Thoracic aorta (tissue), 2 donors: Measurements from ENCODE around the gene PTCD2. TPM values are rescaled to one million over a fixed set of nuclear protein-coding genes. Genes with fewer than 3 reads are reported as not detected.

Experiments
- ATAC-seq: fragments of 150-250 bp; one replicate; pipeline ENCODE4 v1.8.0; 2017; ENCODE audit warnings: low read depth; ENCODE audit not compliant: insufficient number of reproducible peaks, low FRiP score
- DNase-seq: peaks from one replicate; pipeline ENCODE4 v3.0.0-alpha.2; 2020; ENCODE audit warnings: low spot score
- H3K27ac ChIP-seq, 2 donors: fragments of 200-600 bp; sonication (generic); 1 replicate in 1 of 2; 2 replicates in 1 of 2; pipeline ENCODE4 v1.5.1; 2016; ENCODE audit warnings: mild to moderate bottlenecking in 2 of 2, moderate library complexity in 2 of 2
- H3K27me3 ChIP-seq: fragments of 200-600 bp; sonication (generic); replicated peaks from 2 replicates; pipeline ENCODE4 v1.6.0; 2016; ENCODE audit warnings: mild to moderate bottlenecking; ENCODE audit not compliant: insufficient read depth
- H3K36me3 ChIP-seq: fragments of 200-600 bp; sonication (generic); one replicate; pipeline ENCODE4 v1.5.1; 2016
- H3K4me1 ChIP-seq, 2 donors: fragments of 200-600 bp; sonication (generic); 1 replicate in 1 of 2; 2 replicates in 1 of 2; pipeline versions ENCODE4 v1.5.1 to v1.6.0; 2016; ENCODE audit warnings: low read depth in 2 of 2, mild to moderate bottlenecking in 1 of 2; ENCODE audit not compliant: control insufficient read depth in 1 of 2
- H3K4me3 ChIP-seq: fragments of 200-600 bp; sonication (generic); 2 replicates; pipeline ENCODE4 v1.5.1; 2016; ENCODE audit warnings: mild to moderate bottlenecking
- H3K9me3 ChIP-seq: fragments of 200-600 bp; sonication (generic); 2 replicates; pipeline ENCODE4 v1.5.1; 2016
- CTCF ChIP-seq: fragments of 200-600 bp; sonication (generic); IDR thresholded peaks from one replicate; pipeline ENCODE4 v1.5.1; 2019; ENCODE audit warnings: antibody characterized with exemption
- total RNA-seq, 2 donors: library from RNA; depleted of rRNA; stranded (reverse); fragments of >200 nt; gene quantifications; one replicate each; pipeline versions ENCODE4 v1.1.0 to v1.2.3, GENCODE V29; 2016

The PTCD2 gene
- total RNA-seq, 2 donors from 2014 or later = 2.8 to 5.3 TPM

- DNase-seq (no peak), ATAC-seq (peak; percentile 64)
- peak overlapping the region in 1 of 2 donors; percentile 58 for H3K27ac ChIP-seq
- H3K4me1 ChIP-seq = peaks cover 17 to 38% of the 10 kb centered on the region in 2 donors
- H3K36me3 ChIP-seq = no peaks in the 10 kb centered on the region
- H3K9me3 ChIP-seq = no peaks in the 10 kb centered on the region
- TF ChIP-seq CTCF = no peak
- H3K27me3 ChIP-seq = no peaks in the 10 kb centered on the region
- no peak overlapping the region for H3K4me3 ChIP-seq
Measured at GRCh38 chr5:72377910-72378638, 57.9 kb downstream of the PTCD2 start.

GRCh38 chr5:72378639-72379289 lies 58.6 kb downstream of the PTCD2 start:
- peak overlapping the region in 1 of 2 donors; percentile 58 for H3K27ac ChIP-seq
- DNase-seq (peak; percentile 50), ATAC-seq (peak; percentile 71)
- H3K4me1 ChIP-seq = peaks cover 24 to 45% of the 10 kb centered on the region in 2 donors
- H3K36me3 ChIP-seq = no peaks in the 10 kb centered on the region
- TF ChIP-seq CTCF = no peak
- H3K27me3 ChIP-seq = no peaks in the 10 kb centered on the region
- no peak overlapping the region for H3K4me3 ChIP-seq
- H3K9me3 ChIP-seq = no peaks in the 10 kb centered on the region

- peaks cover 26 to 56% of the 10 kb centered on the region in 2 donors for H3K4me1 ChIP-seq
Measured at GRCh38 chr5:72379936-72380335, 59.8 kb downstream of the PTCD2 start.

GRCh38 chr5:72380492-72381274 lies 60.5 kb downstream of the PTCD2 start:
- no peak for DNase-seq
- no peak for TF ChIP-seq CTCF
- Histone ChIP-seq H3K4me1 (peaks cover 26 to 56% of the 10 kb centered on the region in 2 donors), H3K36me3 (no peaks in the 10 kb centered on the region), H3K4me3 (no peak overlapping the region), H3K9me3 (no peaks in the 10 kb centered on the region), H3K27ac (peak overlapping the region; percentile 20 to 29), H3K27me3 (no peaks in the 10 kb centered on the region)
- no peak for ATAC-seq

More at GRCh38 chr5:72379936-72380335, 59.8 kb downstream of the PTCD2 start:
- Histone ChIP-seq H3K27me3 (no peaks in the 10 kb centered on the region), H3K36me3 (no peaks in the 10 kb centered on the region), H3K9me3 (no peaks in the 10 kb centered on the region), H3K4me3 (no peak overlapping the region), H3K27ac (peak overlapping the region in 1 of 2 donors; percentile 20)
- ATAC-seq (no peak), DNase-seq (no peak)
- TF ChIP-seq CTCF = no peak

- peaks cover 24 to 55% of the 10 kb centered on the region in 2 donors for H3K4me1 ChIP-seq
- ATAC-seq = no peak
- H3K27ac ChIP-seq = peak overlapping the region; percentile 67 to 69
Measured at GRCh38 chr5:72383280-72383679, 63.1 kb downstream of the PTCD2 start.

More at GRCh38 chr5:72383280-72383679, 63.1 kb downstream of the PTCD2 start:
- H3K36me3 ChIP-seq = no peaks in the 10 kb centered on the region
- no peak for DNase-seq
- H3K9me3 ChIP-seq = no peaks in the 10 kb centered on the region
- H3K27me3 ChIP-seq = no peaks in the 10 kb centered on the region
- no peak for TF ChIP-seq CTCF
- no peak overlapping the region for H3K4me3 ChIP-seq
